ENCODE measurements around the gene HTRA1. TPM values are rescaled to one million over a fixed set of nuclear protein-coding genes. Genes with fewer than 3 reads are reported as not detected.

HTRA1 gene
- total RNA-seq (ENCODE audit: insufficient read depth, low replicate concordance): 401 TPM

GRCh38 chr10:122461367-122461728 is at the start of gene HTRA1:
TSS of gene HTRA1 (plus strand) at chr10:122461553. CDS start at chr10:122461653, 100 bp downstream.
- DNase-seq (ENCODE audit: low spot score): peak; percentile 82

GRCh38 chr10:122413327-122413726 is 48.0 kb upstream of the HTRA1 start:
- DNase-seq (ENCODE audit: low spot score): no peak

- no peak for DNase-seq (ENCODE audit: low spot score)
Measured at GRCh38 chr10:122417667-122418066, 43.7 kb upstream of the HTRA1 start.

- DNase-seq (ENCODE audit: low spot score): no peak
Measured at GRCh38 chr10:122419016-122419415, 42.3 kb upstream of the HTRA1 start.

GRCh38 chr10:122419876-122420623 is 41.3 kb upstream of the HTRA1 start:
- DNase-seq (ENCODE audit: low spot score): no peak

GRCh38 chr10:122420624-122421007 is 40.7 kb upstream of the HTRA1 start:
- DNase-seq (ENCODE audit: low spot score): no peak

- no peak for DNase-seq (ENCODE audit: low spot score)
Measured at GRCh38 chr10:122421054-122421625, 40.2 kb upstream of the HTRA1 start.

- DNase-seq (ENCODE audit: low spot score): no peak
Measured at GRCh38 chr10:122421742-122422141, 39.6 kb upstream of the HTRA1 start.

- no peak for DNase-seq (ENCODE audit: low spot score)
Measured at GRCh38 chr10:122422266-122422989, 38.9 kb upstream of the HTRA1 start.

GRCh38 chr10:122424059-122424458 is 37.3 kb upstream of the HTRA1 start:
- no peak for DNase-seq (ENCODE audit: low spot score)

- no peak for DNase-seq (ENCODE audit: low spot score)
Measured at GRCh38 chr10:122426829-122427228, 34.5 kb upstream of the HTRA1 start.

GRCh38 chr10:122427280-122427679 is 34.1 kb upstream of the HTRA1 start:
- no peak for DNase-seq (ENCODE audit: low spot score)

GRCh38 chr10:122435212-122435827 is 26.0 kb upstream of the HTRA1 start:
- peak; percentile 35 for DNase-seq (ENCODE audit: low spot score)

- DNase-seq (ENCODE audit: low spot score): no peak
Measured at GRCh38 chr10:122441961-122442360, 19.4 kb upstream of the HTRA1 start.

GRCh38 chr10:122445469-122445868 is 15.9 kb upstream of the HTRA1 start:
- no peak for DNase-seq (ENCODE audit: low spot score)

GRCh38 chr10:122445904-122446303 is 15.4 kb upstream of the HTRA1 start:
- no peak for DNase-seq (ENCODE audit: low spot score)

- no peak for DNase-seq (ENCODE audit: low spot score)
Measured at GRCh38 chr10:122446668-122447423, 14.5 kb upstream of the HTRA1 start.

- no peak for DNase-seq (ENCODE audit: low spot score)
Measured at GRCh38 chr10:122448600-122448999, 12.8 kb upstream of the HTRA1 start.

GRCh38 chr10:122449153-122449552 is 12.2 kb upstream of the HTRA1 start:
- no peak for DNase-seq (ENCODE audit: low spot score)

GRCh38 chr10:122450353-122450990 is 10.9 kb upstream of the HTRA1 start:
- peak; percentile 20 for DNase-seq (ENCODE audit: low spot score)

GRCh38 chr10:122454071-122454470 is 7.3 kb upstream of the HTRA1 start:
- peak; percentile 22 for DNase-seq (ENCODE audit: low spot score)

All from umbilical cord (tissue), 2 donors.